ENCODE data around the gene TMPRSS11E.

DNA sequence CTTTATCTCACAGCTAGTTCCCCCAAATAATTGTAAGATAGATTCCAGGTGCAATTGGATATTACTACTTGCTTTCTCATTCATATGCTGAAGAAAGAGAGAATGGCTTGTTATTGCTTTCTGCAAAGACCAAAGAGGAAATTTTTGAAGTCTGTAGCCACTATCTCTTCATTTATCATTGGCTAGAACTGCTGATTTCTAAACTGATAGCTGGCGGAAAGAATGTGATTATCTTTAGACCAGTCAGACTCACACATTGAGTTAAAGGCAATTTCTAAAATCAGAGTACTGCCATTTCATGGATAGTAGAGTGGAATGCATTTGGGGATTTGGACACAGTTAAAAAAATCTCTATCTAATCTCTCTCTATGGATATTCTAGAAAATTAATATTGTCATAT lies 12.4 kb upstream of the TMPRSS11E start:
- TF ChIP-seq POLR2A (IDR thresholded peaks at IDR 0.05), result no peak
- no peak for TF ChIP-seq CTCF (IDR thresholded peaks at IDR 0.05)
- no peak for TF ChIP-seq POLR2AphosphoS5 (IDR thresholded peaks at IDR 0.05)
